CD4-positive, alpha-beta T cell treated with Interleukin-10 for 1 hour (primary cell): ENCODE results near the gene TAS2R9.
A peak's percentile ranks its signal among the peaks of the same experiment; 100 is the strongest.
"Not testable (repeated sequence)": the region's sequence is repeated elsewhere in the genome, so short reads cannot be mapped to it uniquely, and the experiment has no call there.

Experiments
- DNase-seq: peaks from one replicate; pipeline ENCODE4 v3.0.0-alpha.2; 2020

TAS2R9 gene

GRCh38 chr12:10810068-10810467 lies at the start of gene TAS2R9:
TAS2R9 (minus strand) TSS chr12:10810168; CDS start chr12:10810075, 93 bp downstream.
- no peak for DNase-seq

DNA sequence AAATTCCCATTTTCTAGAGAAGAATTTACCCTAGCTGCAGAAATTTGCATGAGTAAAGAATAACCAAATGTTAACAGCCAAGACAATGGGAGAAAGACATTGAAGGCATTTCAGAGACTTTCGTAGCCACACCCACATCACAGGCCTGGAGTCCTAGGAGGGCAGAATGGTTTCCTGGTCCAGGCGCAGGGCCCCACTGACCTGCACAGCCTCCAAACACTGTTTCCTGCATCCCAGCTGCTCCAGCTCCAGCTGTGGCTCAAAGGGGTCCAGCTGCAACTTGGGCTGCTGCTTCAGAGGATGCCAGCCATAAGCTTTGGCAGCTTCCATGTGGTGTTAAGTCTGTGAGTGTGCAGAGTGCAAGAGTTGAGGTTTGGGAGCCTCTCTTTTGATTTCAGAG lies 45.8 kb upstream of the TAS2R9 start:
- no peak for DNase-seq

- DNase-seq: no peak
These were observed 43.8 kb upstream of the TAS2R9 start for GRCh38 chr12:10853776-10854175.

GRCh38 chr12:10851243-10851858 lies 41.4 kb upstream of the TAS2R9 start:
- DNase-seq: peak; percentile 2

- peak; percentile 30 for DNase-seq
These were observed 39.5 kb upstream of the TAS2R9 start, which contains the start of gene PRR4 for GRCh38 chr12:10849425-10849878. PRR4 (minus strand) TSS chr12:10849475; CDS start chr12:10849437, 38 bp downstream.

DNA sequence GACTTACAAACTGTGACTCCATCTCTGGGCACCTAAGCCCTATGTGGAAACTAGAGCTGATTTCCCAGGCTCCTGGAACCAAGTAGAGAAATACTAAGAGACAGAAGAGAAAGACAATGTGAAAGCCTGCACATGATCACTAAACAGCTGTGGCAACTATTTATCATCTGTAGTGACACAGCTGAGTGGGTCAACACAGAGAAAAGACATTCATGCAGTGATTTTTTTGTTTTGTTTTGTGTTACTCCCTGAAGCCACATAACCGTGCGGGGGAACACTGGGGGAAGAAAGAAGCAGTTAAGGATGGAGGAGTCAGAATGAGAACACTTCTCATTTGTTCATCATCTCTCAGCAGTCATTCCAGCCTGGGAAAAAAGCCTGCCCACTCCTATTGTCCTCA lies 37.8 kb upstream of the TAS2R9 start:
- no peak for DNase-seq

GRCh38 chr12:10842862-10843261 lies 32.9 kb upstream of the TAS2R9 start:
- DNase-seq: no peak

- no peak for DNase-seq
These were observed 28.5 kb upstream of the TAS2R9 start for GRCh38 chr12:10838461-10838860.

GRCh38 chr12:10829994-10830393 lies 20.0 kb upstream of the TAS2R9 start:
- DNase-seq: no peak

- DNase-seq: no peak
These were observed 16.3 kb upstream of the TAS2R9 start, which contains the start of gene TAS2R10 for GRCh38 chr12:10826258-10826657. TAS2R10 (minus strand) TSS chr12:10826358; CDS start chr12:10826269, 89 bp downstream.

GRCh38 chr12:10824957-10825356 lies 15.0 kb upstream of the TAS2R9 start:
- DNase-seq: no peak

- DNase-seq: no peak
These were observed 2.0 kb upstream of the TAS2R9 start for GRCh38 chr12:10811883-10812536.

DNA sequence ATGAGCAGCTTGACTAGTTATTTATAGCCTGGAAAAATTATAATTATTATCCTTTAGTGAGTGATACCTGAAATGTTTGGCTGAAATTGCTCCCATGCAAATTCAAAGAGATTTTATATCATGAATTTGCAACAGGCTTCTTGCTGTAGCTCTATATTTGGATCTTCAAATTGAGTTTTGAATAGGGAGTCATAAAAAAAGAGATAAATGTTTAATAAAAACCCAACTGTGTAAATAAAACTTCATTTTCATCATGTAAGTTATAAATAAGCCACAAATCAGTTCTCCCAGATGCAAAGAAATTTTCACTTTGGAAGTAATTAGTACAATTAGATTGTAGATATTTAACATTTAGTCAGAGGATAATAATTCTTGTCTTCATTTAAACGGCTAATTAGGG lies 2.8 kb downstream of the TAS2R9 start, which contains the start of gene TAS2R8:
TAS2R8 (minus strand) TSS at position 101 of the 400 bp plus-strand sequence. CDS start 306 bp downstream, outside the sequence.
- no peak for DNase-seq

- DNase-seq: no peak
These were observed 7.4 kb downstream of the TAS2R9 start, which contains the start of gene TAS2R7 for GRCh38 chr12:10802587-10802986. TAS2R7 (minus strand) TSS chr12:10802627; CDS start chr12:10802570, 57 bp downstream.

DNA sequence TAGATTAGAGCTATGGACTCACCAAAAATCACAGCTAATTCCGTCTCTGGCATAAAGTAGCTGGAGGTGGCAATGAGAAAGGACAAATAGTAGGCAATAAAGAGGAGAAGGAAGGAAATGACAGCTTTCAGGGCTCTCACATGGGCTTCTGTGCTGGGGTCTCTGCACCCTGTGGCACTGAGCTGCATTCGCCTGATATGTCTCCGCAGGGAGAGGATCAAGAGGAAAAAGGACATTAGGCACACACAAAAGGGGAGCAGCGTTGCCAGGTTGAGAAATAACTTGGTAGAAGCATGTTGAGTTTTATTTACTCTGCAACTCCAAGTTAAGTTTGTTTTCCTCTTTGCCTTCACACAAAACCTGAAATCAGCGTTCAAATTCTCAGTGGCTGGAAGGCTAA lies 8.2 kb downstream of the TAS2R9 start:
- no peak for DNase-seq

DNA sequence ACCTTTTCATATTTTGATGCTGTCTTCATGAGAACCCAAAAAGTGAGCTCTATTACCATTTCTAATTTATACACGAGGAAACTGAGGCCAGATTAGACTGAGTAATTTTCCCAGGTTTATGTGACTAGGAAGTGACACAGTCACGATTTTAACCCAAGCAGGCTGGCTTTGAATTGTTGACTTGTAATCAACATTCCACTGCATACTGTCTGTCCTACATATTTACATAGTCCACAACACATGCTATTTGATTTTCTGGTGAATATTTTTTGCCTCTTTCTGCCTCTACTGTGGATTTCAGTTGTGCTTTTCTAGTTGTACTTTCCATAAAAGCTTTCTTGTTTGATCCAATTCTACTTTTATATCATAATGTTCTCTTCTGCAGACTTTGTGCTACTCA lies 15.7 kb downstream of the TAS2R9 start:
- no peak for DNase-seq

DNA sequence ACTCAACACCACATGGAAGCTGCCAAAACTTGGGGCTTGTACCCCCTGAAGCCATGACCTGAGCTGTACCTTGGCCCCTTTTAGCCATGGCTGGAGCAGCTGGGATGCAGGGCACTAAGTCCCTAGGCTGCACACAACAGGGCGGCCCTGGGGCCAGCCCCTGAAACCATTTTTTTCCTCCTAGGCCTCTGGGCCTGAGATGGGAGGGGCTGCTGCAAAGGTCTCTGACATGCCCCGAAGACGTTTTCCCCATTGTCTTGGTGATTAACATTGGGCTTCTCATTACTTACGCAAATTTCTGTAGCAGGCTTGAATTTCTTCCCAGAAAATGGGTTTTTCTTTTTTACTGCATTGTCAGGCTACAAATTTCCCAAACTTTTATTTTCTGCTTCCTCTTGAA lies 18.2 kb downstream of the TAS2R9 start:
- DNase-seq: not testable (repeated sequence)

DNA sequence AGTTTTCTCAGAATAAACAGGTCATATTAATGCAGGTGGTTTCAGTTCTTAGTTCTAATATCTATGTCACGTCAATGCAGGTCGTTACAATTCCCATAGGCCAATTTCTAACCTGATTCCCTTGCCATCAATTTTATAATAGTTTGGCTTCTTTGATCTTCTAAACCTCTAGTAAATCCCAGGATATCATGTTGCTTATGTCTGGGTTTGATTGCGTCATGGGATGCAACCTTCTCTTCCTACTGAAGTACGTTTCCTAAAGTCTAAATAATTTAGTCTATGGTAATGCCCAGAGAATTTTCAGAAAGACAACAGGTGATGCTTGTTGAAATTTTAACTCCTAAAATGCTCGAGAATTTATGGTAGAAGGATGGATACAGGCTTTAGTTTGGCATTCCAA lies 26.7 kb downstream of the TAS2R9 start:
- no peak for DNase-seq

GRCh38 chr12:10779103-10779502 lies 30.9 kb downstream of the TAS2R9 start:
- DNase-seq: no peak

GRCh38 chr12:10771132-10771733 lies 38.7 kb downstream of the TAS2R9 start:
- peak; percentile 61 for DNase-seq

DNA sequence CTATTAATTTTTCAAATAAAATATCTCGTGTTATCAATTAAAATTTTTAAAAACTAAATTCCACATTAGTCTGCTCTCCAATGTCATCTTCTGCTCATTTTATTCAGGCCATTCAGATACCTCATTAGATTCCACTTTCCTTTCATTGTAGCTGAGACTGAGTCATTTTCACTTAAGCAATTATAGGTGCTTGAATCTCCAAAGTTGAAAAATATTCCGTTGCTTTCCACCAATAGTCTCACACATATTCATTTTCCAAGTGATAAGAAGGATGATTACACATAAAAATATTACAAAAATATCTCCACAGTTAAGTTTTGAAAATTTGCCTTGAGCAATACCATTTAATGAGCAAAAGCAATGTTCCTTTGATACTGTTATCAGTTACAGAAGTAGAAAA lies 50.3 kb downstream of the TAS2R9 start:
- no peak for DNase-seq
